Glomerular visceral epithelial cell (primary cell): ENCODE data around the gene NHP2.

ENCODE experiments used
- DNase-seq: peaks from one replicate; pipeline ENCODE4 v3.0.0-alpha.2; 2016; ENCODE audit errors: extremely low spot score

The NHP2 gene

DNA sequence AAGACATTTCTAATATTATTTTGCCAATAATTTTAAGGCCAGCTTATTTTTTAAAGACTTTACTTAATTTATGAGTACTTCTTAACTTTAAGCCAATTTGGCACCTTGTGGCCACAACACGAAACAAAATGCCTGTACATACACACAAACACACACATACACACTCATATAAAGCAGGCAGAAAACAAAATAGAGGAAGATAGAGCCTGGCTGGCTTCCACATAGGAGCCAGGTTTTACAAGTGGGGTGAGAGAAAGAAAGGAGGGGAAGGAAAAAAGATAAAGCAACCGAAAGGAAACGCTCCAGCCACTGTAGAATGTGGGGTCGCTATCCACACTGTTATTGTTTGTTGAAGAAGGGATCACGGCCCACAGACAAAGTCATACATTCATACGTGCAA, 23.1 kb upstream of the NHP2 start:
- no peak for DNase-seq

DNA sequence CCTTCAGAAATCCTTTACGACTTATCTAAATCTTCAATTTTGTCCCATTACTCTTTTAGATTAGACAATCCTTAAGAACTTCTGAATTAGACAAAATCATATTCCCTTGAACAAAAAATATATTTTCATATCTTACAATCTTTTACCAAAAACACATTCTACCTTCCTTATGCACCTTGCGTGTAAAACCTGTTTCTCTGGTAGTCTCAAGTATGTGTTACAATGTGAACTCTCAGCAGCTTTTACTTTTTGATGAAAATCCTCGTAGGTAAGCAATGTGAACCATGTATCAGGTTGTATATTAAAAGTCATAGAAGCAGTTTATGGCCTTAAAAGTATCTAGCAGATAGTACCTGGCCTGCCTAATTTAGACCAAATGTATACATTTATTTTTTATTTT, 20.8 kb upstream of the NHP2 start:
- DNase-seq: no peak

DNA sequence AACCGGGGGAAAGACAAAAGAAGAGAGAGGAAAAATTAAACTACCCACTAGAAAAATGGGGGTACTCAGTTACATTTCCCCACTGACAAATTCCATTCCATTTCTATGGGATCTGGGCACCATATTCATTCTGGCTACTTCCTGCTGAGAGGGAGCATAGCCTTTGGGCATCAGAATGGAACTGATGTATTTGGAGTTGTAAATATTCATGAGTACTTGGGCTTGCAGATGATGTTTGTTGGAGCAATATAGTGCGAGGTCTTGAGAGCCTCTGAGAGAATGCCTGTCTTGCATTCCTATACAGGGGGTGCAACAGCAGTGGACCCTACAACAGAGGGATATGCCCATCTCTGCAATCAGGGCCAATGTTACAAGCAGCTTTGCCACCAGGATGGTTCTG, 16.8 kb upstream of the NHP2 start:
- no peak for DNase-seq

DNA sequence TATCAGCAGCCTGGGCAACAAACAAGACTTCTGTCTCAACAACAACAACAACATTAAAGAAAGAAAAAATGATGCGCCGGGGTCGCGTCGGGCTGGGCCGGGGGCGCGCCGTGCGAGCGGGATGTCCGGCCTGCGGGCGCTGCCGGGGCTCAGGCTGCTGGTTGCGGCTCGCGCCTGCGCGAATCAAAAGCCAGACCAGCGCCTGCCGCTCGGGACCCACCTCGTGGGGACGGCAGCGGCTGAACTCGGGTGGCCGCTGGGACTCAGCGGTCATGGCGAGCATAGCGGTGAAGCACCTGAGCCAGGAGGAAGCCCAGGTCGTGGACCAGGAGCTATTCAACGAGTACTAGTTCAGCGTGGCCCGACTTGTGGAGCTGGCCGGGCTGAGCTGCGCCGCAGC, 11.9 kb upstream of the NHP2 start:
- no peak for DNase-seq

DNA sequence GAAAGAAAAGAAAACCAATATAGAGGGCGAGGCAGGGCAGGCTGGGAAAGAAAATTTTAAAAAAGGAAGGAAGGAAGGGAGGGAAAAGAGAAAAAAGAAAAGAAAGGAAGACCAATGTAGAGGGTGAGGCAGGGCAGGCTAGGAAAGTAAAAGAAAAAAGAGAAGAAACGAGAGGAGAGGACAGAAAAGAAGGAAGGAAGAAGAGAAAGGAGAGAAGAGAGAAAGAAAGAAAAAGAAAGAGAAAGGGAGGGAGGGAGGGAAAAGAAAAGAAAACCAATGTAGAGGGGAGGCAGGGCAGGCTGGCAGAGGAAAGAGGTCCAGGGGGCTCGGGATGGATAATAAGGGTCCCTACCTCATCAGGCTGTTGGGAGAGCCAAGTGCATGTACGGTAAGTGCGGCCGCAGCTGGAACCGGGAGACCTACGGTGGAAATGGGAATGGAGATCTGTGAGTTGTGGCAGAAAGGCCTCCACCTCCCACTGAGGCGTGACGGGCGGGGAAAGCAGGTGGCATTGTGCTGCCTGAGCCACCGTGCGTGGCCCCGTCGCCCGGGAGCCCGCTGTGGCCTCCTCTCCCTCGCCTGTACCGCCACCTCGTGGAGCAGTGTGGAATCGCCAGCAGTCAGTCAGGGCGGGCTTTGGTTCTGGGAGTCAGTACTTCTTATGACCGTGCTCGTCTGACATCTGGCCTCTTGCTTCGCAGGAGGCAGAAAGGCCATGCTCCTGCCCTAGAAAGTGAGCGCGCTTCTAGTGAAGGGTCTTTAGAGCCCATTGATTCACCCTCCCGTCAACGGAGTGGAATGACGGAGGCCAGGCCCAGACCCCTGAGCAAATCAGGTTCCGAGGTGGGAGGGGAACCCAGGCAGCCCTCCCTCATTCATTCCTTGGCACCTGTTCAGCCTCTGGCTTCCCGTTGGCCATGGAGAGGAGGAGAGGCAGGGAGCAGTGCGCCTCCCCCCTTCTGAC, 10.4 kb upstream of the NHP2 start:
- peak; percentile 87 for DNase-seq

DNA sequence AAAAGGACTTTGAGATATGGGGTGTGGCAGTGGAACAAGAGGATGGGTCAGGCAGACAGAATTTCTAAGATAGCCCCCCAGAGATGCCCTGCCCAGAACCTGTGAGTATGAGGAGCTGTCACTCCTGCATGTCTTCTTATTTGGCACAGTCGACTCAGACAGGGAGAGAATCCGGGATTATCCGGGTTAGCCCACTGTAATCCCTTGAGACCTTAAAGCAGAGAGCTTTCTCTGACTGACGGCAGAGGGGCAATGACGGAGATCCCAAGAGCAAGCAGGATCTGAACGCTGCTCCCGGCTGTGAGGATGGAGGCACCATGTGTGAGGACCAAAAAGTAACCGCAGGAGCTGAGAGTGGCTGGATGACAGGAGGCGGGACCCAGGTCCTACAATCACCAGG, 8.8 kb upstream of the NHP2 start:
- DNase-seq: no peak

DNA sequence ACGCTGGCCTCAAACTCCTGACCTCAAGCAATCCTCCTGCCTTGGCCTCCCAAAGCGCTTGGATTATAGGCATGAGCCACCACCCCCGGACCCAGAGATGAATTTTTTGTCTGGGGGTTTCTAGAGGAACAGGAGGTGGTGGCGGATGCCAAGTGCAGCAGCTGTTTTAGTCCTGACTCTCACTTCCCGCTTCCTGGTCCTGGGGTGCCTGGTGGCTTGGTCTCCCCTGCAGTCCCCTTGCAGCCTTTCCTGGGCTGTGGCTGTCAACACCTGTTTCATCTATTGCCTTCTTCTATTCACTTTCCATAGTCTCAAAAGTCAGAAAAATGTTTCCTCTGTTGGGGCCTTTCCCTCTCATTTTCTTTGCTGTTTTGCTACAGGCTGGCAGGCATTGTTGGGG, 6.5 kb upstream of the NHP2 start:
- no peak for DNase-seq

DNA sequence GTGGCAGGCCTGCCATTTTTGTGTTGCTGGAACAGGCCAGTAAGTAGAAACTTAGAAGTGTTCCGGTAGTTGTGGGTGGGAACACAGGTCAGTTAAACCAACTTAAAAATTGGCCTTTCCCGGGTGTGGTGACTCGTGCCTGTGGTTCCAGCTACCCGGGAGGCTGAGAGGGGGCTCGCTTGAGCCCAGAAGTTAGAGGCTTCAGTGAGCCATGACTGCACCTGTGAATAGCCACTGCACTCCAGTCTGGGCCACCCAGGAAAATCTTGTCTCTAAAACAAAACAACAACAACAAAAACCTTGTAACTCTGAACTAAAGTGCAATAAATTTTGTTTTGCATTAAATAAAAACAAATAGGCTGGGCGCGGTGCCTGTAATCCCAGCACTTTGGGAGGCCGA, 1.4 kb upstream of the NHP2 start:
- DNase-seq: peak; percentile 33

DNA sequence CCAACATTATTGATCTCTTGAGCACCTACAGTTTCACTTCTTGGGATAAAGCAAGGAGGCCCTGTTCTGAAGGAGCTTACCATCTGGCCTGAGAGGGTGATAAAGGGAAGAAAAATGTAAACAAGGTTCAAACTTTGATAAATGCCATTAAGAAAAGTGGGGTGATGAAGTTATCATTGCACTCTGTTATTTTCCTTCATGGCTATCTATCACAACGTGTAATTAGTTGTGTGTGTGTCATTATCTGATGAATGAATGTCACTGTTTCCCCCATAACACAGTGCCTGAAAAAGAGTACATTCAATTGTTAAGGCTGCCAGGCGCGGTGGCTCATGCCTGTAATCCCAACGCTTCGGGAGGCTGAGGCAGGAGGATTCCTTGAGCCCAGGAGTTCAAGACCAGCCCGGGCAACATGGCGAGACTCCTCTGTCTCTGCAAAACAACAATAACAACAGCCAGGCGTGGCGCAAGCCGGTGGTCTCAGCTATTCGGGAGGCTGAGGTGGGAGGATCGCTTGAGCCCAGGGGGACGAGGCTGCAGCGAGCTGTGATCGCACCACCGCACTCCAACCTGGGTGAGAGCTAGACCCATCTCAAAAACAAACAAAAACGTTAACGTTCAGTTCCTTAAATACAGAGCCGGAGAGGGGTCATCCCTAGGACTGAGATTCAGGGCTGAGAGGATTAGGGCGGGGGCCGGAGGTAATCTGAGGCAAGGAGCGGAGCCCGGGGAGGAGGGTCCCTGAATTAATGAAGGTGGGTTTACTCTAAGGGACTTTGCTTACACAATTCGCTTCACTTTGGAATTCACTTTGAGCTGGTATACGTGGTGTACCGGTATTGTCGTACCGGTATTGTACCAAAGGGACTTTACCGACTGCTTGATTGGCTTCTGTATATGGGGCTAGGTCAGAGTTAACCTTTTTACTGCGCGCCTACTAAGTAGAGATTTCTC, 917 bp downstream of the NHP2 start:
- no peak for DNase-seq

DNA sequence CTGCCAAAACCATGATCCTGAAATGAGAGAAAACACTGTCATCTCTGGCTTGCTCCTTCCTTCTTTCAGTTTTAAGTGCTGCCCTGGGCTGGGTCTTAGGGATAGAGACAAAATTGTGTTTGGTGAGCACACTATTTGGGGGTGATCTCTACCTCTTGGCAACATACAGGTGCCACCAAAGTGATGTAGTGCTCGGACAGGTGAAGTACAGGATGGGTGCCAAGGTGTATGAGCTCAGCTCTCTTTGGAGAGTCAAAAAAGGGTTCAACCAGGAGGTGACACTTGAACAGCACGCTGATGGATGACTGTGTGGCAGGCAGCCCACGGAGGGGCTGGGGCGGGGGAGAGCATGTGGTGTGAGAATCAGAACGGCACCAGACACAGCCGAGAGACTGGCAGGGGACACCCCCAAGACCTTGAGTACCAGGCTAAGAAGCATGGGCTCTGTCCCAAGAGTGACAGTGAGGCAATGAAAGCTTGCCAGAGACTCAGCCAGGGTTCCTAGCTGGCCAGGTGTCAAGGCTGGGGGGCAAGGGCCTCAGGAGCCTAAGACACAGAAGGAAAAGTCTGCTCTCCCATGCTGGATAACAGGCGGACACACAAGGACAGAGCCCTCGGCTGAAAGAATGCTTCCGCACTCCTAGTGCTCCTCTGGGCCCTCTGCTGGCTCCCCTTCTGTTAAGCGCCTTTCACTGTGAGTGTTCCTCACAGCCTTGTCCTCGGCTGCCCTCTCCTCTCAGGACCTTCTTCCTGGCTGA, 2.5 kb downstream of the NHP2 start:
- no peak for DNase-seq

DNA sequence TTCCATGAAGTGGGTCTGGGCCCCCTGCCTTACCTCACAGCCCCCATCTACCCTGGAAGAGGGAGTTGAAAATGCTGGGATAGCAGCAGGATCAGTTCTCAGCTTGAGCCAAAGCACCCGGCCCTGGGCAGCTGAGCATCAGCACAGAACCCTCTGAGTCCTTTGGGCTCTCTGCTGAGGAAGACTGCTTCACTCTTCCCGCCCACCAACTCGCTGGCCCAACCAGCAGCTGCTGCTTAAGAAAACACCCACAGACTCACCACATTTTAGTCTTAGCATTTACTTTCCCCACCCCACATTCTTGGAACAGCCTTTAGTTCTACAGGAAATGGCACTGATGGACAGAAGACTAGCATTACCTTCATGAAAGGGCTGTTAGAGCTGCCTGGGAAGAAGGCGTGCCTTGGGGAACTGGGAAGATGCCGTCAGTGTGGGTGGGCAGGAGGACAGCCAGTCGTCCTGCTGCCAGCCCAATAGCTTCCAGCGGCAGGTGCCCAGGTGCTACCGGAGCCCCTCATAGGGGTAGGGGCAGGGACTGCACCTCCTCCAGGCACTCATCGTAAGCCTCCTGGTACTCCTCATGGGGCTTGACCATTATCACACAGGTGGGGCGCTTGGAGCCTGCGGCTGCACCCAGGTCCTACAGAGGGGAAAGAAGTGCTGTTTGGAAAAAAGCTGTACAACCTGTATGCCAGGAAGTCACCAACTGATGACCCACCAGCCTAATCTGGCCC, 4.3 kb downstream of the NHP2 start:
- no peak for DNase-seq

DNA sequence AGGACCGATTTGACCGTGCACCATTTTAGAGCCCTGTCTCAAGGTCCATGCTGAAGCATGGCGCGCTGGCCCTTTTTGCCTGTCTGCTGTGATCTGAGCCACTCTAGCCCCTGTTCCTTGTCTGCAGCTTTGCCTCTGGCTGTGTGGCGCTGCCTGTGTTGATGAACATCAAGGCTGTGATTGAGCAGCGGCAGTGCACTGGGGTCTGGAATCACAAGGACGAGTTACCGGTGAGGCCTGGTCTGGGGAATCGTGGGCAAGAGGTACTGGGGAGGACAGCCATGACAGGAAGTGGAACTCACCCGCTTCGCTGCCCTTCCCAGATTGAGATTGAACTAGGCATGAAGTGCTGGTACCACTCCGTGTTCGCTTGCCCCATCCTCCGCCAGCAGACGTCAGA, 6.3 kb downstream of the NHP2 start:
- no peak for DNase-seq

DNA sequence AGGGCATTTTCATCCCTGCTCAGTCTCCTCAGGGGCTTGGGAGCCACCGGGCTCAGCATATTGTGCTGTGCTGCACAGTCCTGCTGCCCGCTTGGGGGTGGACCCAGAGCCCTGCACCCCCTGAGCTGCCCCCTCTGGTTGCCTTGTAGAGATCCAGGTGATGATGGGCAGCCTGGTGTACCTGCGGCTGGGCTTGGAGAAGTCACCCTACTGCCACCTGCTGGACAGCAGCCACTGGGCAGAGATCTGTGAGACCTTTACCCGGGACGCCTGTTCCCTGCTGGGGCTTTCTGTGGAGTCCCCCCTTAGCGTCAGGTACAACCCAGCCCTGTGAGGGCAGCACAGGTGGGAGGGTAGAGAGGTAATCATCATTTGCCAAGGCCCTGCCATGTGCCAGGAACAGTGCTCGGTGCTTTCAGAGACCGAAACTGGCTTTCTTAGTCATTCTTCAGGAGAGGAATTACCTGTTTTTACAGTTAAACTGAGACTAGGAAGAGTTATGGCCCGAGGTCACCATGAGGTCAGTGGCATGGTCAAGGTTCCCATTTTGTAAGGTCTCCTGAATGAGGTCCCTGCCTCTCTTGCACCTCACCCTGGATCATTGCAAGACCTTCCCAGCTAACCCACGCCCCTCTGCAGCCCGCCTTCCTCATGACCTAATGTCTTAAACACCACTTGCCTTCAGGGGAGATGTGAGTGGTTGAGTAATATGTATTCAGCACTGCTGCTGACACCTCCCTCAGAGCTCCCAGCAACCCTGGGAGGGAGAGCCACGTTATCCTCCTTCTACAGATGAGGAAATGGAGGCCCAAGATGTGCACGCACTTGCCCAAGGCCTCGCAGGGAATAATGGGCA, 7.5 kb downstream of the NHP2 start:
- DNase-seq: peak; percentile 67

DNA sequence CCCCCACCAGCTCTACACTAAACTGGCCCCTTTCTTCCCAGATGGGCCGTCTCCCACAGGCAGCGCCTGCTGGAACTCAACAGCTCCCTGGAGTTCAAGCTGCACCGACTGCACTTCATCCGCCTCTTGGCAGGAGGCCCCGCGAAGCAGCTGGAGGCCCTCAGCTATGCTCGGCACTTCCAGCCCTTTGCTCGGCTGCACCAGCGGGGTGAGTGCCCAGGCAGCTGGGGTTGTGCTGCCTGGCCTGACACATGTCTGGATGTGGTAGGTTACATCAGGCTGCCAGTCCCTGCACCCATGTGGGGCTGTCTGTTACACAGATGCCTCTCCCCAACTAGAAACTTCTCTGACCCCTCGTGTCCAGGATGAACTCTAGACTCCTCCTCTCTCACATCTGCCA, 9.8 kb downstream of the NHP2 start:
- DNase-seq: no peak

DNA sequence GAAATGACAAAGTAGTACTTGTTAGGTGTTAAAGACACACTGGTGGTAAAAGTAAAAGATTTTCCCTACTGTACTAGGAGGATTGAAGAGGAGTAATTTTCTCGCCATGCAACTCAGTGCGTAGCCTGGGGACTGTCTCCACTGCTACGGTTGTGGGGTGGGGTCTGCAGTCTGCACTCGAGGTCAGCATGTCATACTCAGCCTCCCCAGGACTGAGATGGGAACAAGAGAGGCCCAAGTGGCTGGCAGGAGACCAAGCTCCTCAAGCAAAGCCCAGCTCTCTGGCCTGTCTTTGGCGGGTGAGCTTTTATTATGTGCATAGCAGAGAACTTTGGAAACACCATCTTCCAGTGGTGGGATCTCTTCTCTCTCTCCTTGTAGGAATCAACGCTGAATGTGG, 10.4 kb downstream of the NHP2 start:
- no peak for DNase-seq

DNA sequence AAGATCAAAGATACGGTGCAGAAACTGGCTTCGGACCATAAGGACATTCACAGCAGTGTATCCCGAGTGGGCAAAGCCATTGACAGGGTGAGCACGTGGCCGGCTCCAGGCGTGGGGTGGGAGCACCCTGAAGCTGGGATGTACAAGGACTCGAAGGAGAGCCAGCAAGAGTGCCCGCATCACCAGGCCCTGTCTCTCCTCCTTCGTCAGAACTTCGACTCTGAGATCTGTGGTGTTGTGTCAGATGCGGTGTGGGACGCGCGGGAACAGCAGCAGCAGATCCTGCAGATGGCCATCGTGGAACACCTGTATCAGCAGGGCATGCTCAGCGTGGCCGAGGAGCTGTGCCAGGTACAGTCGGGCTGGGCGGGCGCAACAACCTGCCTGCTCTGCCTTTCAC, 11.0 kb downstream of the NHP2 start:
- no peak for DNase-seq

DNA sequence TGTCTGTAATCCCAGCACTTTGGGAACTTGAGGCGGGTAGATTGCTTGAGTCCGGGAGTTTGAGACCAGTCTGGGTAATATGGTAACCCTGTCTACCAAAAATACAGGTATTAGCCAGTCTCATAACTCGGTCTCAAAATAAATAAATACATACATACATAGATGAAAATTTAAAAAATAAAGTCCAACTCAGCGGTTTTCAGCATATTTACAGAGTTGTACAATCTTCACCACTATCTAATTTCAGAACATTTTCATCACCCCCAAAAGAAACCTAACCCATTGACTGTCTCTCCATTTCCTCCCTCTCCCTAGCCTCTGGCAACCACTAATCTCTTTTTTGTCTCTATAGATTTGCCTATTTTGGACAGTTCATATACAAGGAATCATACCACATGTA, 12.1 kb downstream of the NHP2 start:
- no peak for DNase-seq

DNA sequence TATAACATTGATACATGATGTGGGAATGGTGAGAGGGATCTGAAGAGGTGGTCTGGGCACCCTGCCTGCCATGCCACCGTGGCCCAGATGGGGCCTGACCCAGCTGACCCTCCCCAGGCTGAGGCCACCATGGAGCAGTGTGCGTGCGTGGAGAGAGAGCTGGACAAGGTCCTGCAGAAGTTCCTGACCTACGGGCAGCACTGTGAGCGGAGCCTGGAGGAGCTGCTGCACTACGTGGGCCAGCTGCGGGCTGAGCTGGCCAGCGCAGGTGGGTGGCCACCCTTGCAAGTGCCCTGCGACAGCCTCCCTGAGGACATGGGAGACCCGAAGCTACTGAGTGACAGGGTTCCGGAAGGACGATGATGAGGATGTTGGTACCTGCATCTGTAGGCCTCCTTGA, 15.7 kb downstream of the NHP2 start:
- DNase-seq: no peak

DNA sequence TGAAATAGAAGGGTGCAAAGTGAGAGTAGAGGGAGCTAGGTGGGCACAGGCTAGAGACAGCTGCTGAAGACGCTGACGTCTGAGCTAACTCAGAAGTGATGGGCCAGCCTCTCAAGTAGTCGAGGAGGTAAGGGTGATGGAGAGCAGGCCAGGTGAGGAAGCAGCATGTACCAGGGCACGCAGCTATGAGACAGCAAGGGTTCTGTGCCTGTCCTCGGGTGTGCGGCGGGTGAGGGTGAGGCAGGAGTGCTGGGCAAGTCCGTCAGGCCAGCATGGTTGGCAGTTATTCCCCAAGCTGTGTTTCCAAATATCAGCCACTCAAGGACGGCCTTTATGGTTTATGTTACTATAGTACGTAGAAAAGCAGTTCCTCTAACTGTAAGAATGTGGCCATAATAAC, 16.7 kb downstream of the NHP2 start:
- DNase-seq: no peak

DNA sequence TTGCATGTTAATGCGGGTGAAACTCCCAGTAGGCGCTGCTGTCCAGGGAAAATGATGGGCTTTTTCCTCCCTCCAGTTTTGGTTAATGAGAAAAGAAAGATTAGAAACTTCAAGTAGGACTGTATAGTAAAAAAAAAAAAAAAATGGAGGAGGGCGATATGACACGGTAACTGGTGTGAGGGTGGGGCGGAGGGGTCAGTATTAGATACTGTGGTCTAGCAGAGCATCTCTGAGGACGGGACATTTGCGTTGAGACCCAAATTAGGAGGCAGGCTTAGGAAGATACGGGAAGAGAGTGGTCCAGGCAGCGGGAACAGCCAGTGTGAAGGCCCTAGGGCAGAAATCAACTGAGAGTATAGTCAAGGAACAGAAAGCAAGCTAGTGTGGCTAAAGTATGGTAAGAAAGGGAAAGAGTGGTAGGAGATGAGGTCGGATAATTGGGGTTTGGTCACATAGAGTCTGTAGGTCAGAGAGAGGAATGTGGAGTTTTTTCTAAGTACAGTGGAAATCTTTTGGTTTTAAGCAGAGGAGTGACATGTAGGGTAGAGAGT, 22.2 kb downstream of the NHP2 start:
- DNase-seq: no peak
